GM21381 (cell line): ENCODE data around the gene GUCY2C.

Experiments
- ATAC-seq: cut with Tn5 transposase; IDR thresholded peaks from one replicate; pipeline ENCODE4 v1.9.1; 2021; ENCODE audit warnings: mild to moderate bottlenecking, moderate library complexity; ENCODE audit not compliant: unreplicated experiment

GUCY2C gene

GRCh38 chr12:14576896-14577295 lies 119.5 kb downstream of the GUCY2C start:
- no peak for ATAC-seq

- no peak for ATAC-seq
Observed at GRCh38 chr12:14575585-14575984, 120.8 kb downstream of the GUCY2C start.

- ATAC-seq: no peak
Observed at GRCh38 chr12:14573118-14573517, 123.3 kb downstream of the GUCY2C start.

GRCh38 chr12:14572401-14572800 lies 124.0 kb downstream of the GUCY2C start:
- no peak for ATAC-seq

GRCh38 chr12:14571779-14572178 lies 124.6 kb downstream of the GUCY2C start:
- ATAC-seq: no peak

- no peak for ATAC-seq
Observed at GRCh38 chr12:14570231-14570630, 126.2 kb downstream of the GUCY2C start.

GRCh38 chr12:14567351-14568162 lies 128.8 kb downstream of the GUCY2C start, which contains the start of gene PLBD1:
Gene PLBD1, minus strand, starts transcription at chr12:14567883. Its CDS starts 187 bp downstream, at chr12:14567696.
- no peak for ATAC-seq

GRCh38 chr12:14564336-14564959 lies 132.0 kb downstream of the GUCY2C start:
- no peak for ATAC-seq

GRCh38 chr12:14563046-14563445 lies 133.4 kb downstream of the GUCY2C start:
- ATAC-seq: no peak
